DMS153 treated with DMSO at 0.1 percent for 48 hours (cell line): Measurements from ENCODE around the gene LY6G6D.
"Not testable (repeated sequence)": the region's sequence is repeated elsewhere in the genome, so short reads cannot be mapped to it uniquely, and the experiment has no call there.

ENCODE experiments used
- DNase-seq: peaks from one replicate; lab custom pipeline; 2025; ENCODE audit not compliant: unreplicated experiment; lab: John Stamatoyannopoulos, UW

The LY6G6D gene

DNA sequence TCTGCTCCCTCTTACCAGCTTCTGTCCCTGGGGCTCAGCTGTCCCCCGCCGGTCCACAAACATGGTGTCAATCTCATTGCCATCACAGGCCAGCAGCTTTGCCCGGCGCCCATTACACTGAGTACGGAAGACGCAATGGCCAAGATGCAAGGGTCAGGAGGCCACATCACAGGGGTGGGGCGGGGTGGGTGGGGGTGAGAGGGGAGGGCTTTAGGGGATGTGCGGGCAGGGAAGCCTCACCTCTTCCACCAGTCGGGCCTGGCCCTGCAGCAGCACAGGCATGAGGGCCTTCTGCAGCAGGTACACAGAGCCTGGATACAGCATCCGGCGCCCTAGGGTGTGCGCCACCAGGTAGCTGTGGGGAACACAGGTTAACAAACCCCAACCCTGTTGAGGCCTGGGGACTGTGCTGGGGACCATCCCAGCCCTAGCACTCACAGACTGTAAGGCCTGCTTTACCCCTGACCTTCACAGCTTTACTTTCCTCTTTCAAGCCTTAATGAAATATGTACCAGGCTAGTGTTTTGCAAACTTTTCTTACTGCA lies 23.5 kb upstream of the LY6G6D start:
- DNase-seq, result no peak

DNA sequence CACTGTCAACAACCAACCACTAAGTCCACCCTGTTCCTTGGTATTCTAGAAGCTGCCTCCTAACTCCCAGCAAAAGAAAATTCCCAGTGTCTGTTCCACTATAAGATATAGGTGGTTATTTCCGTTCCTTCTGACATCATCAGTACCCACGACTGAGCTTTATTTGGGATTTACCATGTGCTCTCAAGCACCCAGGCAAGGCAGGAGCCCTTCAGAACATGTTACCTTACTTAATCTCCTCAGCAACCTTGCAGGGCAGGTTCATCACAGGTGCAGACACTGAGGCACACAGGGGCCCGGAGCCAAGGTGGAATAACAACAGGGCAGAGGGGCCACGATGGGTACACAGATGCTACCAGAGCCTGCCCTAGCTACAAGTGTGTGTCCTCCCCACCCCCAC lies 22.8 kb upstream of the LY6G6D start:
- DNase-seq, result no peak

DNA sequence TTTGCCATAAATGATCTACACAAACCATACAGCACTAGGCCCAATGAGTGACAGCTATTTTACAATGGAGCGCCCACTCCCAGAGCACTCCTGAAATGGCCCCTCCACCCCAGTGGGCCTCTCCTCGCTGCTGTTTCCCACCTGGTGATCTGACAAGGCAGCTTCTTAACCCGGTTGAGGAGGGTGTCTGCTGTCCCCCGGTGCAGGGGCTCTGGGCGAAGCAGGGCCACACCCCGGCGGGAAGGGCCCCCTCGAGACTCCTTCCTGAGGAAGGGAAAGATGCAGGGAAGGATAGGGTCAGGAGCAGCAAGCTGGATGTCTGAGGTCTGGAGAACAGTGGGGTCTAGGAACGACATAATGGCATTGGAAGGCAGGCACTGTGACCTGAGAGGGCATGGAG lies 22.3 kb upstream of the LY6G6D start:
- DNase-seq, result no peak

DNA sequence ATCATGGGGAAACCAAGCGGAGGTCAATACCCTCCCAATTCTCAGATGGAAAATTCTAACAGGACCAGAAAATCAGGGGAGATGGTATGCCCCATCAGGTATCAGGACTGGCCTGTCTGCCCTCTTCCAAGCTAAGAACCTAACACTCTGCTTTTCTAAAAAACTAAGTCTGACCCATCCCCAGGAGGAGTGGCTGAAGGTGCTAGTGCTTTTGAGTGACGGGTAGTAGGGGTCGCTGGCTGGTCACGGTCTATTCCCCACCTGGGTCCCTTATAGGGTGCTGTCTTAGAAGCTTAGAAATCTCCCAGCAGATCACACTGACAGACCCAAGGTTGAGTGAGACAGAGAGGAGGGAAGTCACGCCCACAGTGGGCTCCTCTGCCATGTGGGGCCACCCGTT lies 21.6 kb upstream of the LY6G6D start:
- no peak for DNase-seq

DNA sequence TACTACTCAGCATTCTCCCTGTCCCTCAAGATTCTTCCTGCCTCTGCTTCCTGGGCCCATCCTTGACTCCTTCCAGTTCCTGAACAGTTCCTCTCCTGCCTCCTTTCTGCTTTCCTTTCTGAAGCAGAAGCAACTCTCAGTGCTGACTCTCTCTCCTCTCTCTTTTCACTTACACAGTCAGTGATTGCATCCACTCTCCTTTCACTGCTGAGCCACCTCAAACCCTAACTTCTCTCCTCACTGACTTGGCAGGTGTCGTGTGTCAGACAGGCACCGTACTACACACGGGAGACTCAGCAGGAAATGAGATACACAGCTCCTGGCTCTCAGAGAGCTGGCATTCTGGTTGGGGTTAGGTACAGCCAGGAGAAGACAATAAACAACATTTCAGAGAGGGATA lies 17.6 kb upstream of the LY6G6D start:
- no peak for DNase-seq

DNA sequence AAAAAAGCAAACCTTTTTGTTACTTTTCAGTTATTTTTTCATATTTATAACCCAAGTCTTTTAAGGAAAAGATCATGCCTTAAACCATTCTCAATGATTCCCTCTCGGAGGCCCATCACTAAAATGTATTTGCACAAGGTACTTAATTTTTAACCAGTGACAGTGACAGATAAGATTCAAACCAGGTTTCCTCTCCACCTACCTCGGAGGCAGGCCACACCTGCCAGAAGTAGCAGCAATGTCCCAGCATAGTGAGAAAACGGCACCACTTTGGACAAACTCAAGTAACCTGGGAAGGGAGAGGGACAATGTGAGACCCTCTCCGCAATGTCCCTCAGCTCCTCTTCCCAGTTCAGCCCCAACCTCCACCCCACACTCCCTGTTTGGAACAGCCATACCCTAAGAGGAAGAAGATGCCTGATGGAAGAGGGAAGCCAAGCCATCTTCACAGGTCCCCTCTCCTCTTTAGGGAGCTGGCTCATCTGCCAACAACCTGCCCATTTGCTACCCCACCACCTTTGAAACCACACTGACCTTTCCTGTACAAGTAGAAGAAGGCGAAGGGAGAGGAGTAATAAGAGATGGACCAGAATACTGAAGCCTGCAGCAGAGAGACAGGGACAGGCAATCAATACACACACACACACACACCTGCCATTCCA lies 14.3 kb upstream of the LY6G6D start:
- DNase-seq, result no peak

DNA sequence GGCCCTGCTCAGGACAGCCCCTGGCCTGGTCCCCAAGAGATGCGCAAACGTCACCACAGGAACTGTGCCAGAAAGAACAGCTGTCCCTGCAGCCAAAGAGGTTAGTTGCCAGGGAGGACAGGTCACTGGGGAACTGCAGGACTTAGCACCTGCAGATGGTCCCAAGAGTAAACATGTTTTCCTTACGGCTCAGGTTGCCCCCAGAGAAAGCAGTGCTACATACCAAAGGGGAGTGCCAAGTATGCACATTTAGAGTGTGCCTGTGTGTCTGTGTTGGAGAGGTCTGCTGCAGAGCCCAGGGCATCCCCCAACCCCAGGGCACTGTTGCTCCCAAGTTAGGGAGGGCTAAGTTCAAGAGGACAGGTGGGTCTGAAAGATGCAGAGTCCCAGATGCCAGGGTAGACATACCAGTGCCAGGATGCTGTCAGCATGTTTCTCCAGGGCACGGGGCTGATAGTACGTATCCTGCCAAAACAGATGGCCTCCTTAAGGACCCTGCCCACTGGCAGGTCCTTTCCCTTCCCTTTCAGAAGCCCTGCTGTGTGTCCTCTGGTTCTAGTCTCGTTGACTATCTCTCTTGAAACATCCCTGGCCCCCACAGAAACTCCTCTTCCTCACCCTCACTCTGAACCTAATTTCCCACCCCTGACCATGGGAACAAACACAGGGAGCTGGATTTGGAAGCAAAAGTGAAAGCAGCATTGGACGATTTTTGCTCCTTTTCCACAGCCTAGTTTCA lies 13.3 kb upstream of the LY6G6D start:
- DNase-seq, result no peak

DNA sequence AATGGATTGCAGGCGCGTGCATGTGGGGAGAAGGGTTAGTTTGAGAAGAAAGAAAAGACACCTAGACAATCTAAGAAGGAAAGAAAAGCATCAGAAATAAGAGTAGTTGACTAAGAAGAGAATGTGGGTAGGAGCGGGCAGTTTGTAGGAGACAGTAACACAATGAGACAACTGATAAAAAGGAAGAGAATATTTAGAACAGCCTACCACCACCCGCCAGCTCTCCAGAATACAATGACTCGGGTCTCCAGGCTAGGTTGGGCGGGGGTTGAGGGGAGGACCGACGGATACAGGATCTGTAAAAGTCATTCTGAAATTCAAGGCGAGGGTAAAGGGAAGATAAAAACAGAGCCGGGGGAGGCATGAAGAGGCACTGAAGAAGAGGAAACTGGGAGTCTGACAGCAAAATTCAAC lies 12.7 kb upstream of the LY6G6D start:
- DNase-seq, result no peak

DNA sequence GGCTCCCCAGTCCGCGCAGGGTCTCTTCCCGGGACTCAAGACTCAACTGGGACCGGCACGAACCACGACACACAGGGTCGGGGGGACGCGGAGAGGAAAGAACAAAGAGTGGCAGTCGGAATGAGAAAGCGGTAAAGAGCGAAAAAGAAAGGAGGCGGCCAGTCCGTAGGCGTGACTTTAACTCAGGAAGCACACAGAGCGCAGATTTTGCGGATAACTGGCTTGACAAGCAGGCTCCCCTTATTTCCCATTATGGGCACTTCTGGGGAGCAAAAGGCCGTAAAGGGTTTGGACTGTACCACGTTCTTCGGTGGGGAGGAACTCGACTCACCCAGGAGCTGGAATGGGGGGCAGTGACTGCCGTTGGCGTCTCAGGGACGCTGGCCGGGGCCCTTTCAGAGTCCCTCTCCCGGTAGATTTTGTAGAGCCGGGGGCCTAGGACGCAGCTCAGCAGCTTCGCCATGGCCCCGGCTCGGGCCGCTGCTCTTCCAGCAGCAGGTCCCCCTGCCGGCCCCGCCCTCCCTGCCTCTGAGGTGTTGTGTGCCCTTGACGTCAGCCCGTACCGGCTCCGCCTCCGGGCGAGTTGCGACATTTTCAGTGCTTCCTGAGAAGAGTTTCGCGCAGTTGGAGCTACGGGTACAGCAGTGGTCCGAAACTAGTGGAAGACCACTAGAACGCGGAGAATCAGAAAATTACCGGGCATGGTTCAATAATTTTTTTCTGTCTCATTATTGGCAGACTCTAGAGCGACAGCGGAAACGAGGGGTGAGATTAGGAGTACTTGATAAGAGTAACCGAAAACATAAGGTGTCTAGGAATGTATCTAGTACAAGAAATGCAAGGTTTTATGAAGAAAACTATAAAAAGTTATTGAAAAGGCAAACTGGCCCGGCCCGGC lies 12.1 kb upstream of the LY6G6D start, which contains the start of gene ABHD16A:
ABHD16A (minus strand) TSS at position 506 of the 898 bp plus-strand sequence; CDS start at position 463, 43 bp downstream.
- DNase-seq, result peak; percentile 89

DNA sequence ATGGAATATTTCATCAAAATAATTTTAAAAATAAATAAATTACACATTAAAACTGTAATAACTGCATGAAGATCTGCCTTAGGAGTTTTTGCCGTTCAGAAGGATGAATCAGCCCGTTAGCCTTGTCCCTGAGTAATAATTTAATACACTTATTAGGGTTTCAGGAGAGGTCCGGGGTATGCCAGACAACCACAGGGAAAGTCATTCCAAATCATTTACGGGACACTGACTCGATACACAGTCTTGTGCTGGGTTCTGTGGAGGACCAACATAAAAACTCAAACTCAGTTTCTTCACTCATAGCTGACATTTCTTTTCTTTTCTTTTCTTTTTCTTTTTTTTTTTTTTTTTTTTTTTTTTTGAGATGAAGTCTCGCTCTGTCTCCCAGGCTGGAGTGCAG lies 9.2 kb upstream of the LY6G6D start:
- DNase-seq, result no peak

DNA sequence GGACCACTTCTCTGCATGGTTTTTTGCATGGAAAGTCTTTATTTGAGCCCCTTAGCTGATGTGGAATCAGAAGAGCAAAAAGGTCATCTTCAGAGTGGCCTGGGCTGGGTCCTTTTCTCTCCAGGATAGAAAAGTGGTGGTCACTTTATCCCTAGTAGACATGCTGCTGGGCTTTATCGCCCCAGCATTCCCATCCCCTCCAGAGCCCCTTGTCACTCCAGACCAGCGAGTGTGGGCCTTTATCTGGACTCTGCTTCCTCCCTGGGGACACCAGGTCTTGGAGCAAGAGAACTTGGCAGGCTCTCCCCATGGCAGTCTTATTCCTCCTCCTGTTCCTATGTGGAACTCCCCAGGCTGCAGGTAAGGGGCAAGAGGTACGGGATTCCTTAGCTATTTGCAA lies 8.5 kb upstream of the LY6G6D start, which contains the start of gene LY6G6F:
LY6G6F (plus strand) TSS at position 268 of the 400 bp plus-strand sequence; CDS start at position 309, 41 bp downstream.
- DNase-seq, result no peak

DNA sequence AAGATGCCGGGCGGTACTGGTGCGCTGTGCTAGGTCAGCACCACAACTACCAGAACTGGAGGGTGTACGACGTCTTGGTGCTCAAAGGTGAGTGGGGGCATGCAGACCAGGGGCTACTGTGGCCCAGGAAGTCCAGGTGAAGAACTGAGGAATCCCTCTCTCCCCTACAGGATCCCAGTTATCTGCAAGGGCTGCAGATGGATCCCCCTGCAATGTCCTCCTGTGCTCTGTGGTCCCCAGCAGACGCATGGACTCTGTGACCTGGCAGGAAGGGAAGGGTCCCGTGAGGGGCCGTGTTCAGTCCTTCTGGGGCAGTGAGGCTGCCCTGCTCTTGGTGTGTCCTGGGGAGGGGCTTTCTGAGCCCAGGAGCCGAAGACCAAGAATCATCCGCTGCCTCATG lies 7.4 kb upstream of the LY6G6D start:
- DNase-seq, result no peak

DNA sequence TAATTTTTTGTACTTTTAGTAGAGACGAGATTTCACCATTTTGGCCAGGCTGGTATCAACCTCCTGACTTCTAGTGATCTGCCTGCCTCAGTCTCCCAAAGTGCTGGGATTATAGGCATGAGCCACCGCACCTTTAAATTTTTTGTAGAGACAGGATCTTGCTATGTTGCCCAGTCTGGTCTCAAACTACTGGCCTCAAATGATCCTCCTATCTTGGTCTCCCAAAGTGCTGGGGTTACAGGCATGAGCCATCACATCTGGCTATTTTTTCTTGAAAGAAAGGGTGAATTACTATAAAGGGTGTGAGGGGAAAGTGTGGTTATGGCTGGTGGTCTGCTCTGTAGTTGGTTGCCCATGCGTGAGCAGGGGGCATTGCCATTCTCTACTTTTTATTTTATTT lies 6.9 kb upstream of the LY6G6D start:
- DNase-seq, result no peak

DNA sequence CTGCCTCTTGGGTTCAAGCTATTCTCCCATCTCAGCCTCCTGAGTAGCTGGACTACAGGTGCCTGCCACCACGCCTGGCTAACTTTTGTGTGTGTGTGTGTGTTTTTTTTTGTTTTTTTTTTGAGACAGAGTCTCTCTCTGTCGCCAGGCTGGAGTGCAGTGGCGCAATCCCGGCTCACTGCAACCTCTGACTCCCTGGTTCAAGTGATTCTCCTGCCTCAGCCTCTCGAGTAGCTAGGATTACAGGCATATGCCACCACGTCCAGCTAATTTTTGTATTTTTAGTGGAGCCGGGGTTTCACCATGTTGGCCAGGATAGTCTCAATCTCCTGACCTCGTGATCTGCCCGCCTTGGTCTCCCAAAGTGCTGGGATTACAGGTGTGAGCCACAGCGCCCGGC lies 6.0 kb upstream of the LY6G6D start:
- DNase-seq, result not testable (repeated sequence)

DNA sequence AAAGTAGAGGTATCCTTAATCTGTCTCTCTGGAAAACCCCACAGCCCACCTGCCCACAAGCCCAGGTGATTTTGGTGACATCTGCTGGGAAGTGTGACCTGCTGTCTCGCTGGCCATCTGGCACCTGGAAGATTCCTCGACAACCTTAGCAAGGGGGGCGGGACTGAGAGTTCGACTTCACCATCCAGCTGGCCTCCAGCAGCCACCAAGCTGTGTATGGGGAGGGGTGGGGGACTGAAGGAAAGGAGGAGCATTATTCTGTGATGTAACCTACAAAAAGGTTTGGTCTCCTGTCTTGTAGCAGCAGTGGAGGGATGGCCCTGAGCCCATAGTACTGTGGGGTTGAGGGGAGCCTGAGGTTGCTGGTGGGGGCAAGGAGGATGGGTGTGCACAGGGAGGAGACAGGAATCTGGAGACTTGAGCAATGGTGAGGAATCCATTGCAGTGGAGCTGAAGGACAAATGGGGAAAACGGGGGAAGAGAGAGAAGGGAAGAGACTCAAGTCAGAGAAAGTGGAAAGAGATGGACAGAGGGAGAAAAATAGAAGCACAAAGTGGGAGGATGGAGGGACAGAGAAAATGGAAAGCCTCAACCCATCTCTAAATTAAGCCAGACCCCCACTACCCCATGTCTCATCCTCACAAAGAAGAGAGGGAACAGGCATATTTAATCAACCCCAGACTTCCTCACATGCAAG lies 4.5 kb upstream of the LY6G6D start:
- no peak for DNase-seq

DNA sequence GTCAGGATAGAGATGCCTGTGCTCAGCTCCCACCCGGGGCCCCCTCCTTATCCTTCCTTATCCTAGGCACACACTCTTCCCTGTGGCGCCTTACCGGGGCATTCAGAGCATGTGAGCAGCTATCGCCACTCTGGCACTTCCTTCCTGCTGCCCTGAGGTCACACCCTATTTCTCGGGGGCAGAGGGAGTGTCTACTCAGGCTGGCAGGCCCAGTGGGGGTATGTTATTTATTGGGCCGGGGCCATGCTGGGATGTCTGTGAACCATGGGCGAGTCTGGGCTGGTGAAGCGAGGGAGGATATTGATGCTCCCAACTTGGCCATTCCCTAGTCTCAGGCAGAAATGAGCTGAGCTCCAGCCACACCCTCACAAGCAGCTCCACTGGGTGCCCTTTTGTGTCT lies 3.9 kb upstream of the LY6G6D start:
- DNase-seq, result no peak

DNA sequence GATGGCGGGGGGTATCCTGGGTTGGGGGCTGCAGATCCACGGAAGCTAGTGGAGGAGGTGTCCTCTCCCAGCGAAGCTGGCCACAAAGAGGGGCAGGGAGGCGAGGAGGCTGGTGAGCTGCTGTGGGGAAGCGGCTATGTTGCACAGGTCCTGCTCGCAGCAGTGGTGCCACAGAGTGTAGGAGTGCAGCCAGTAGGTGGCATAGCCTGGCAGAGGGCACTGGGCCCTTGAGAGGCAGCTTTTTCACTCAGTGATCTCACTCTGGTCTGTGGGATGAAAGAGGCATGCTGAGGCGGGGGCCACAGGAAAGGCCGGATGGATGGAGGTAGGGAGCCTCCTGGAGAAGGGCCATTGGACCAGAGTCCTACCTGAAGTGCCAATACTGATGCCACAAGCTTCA lies 2.9 kb upstream of the LY6G6D start:
- no peak for DNase-seq

DNA sequence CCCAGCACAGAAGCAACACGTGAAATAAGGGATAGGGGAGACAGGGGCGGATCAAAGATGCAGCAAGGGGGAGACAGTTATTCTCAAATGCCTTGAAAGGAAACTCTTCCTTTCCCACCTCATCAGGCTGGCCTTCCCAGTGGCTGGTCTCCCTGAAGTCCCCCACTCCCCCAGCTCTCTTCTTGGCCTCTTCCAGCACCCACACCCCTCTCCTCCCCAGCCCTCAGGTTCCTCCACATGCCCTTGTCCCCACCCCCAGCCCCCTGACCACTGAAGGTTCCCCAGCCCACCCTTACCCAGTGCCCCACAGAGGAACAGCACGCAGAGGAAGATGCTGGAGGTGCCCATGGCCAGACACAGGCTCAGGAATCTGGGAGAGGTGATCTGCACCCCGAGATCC lies 1.7 kb upstream of the LY6G6D start:
- no peak for DNase-seq

DNA sequence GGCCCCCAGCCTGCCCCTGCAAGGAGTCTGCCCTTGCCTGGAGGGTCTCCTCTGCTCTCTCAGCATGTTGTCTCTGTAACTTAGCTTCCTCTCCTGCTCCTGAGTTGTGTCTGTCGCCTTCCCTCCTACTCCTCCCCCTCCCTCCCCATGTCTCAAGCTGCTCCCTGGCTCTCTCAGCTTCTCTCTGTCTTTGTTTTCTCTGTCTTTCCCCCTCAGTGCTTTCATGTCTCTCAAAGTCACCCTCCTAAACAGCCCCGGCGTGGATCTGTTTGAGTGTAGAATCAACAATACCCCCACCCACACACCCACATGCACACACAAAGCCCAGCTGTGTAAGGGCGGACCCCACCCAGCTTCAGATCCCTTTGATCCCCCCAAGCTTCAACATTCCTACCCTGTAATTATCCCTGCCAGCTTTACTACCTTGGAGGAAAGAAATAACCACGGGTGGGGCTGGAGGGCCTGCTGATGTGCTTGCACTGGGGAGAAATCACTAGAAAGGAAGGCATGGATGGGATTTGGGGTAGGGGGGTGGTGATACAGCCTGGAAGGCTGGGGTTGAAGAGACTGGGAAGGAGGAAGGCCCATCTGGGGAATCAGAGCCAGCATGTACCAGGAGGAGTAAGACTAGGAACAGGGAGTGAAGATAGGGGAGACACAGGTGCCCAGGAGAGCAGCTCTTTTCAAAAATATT lies 1.0 kb upstream of the LY6G6D start:
- no peak for DNase-seq
